Measurements from ENCODE around the gene CPT1C. TPM values are rescaled to one million over a fixed set of nuclear protein-coding genes. Genes with fewer than 3 reads are reported as not detected.

CPT1C gene
- total and polyA plus RNA-seq, 2 of the 8 experiments (the other 6 are each of a cell fraction or from before 2014, with no cell fraction given), result 79.6 to 91.8 TPM

GRCh38 chr19:49712397-49712859, 21.5 kb downstream of the CPT1C start (continued):
- TF ChIP-seq RNF2 (IDR thresholded peaks at IDR 0.05; ENCODE audit: borderline replicate concordance, low read depth, low read length, missing control alignments, poor library complexity, severe bottlenecking), result no peak
- TF ChIP-seq EZH2 (IDR thresholded peaks at IDR 0.05; ENCODE audit: low read depth, low read length, severe bottlenecking), result no peak
- no peak for TF ChIP-seq CEBPB (IDR thresholded peaks at IDR 0.05; ENCODE audit: low read depth, low read length)
- TF ChIP-seq SRF (IDR thresholded peaks at IDR 0.05; ENCODE audit: low read depth, low read length), result no peak

Measured in H1 (cell line).